ENCODE data around the gene RARRES1.

RARRES1 gene

DNA sequence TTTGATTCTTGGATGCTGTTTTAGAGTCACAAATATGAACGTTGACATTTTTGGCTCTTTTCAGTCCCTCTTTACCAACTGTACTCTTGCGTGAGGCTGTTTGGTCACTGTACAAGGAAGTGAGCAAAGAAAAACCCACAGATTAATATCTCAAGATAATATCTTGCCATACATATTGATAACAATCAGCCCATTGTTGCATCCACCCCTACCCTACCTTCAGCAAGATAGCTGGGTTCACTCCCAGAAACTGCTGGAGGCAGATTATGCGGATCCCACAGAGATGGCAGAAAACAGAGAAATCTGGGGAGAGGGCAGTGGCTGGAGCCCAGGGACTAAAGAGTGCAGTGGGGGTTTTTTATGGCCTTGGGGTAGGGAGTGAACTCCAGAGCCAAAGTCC is 39.7 kb upstream of the RARRES1 start:
- TF ChIP-seq JUND (IDR thresholded peaks at IDR 0.05; ENCODE audit: low read depth) = peak; percentile 51; the same call in 1 of the 2 replicates
- in situ Hi-C loops (cut with HindIII; ENCODE audit: low pct_unique_long_range_greater_than_20kb, low sequenced_read_pairs) = no loop called here
- peak in 1 of 2 experiments; percentile 20 for DNase-seq (ENCODE audit: low read depth in 1 of 2, low spot score in 1 of 2)

DNA sequence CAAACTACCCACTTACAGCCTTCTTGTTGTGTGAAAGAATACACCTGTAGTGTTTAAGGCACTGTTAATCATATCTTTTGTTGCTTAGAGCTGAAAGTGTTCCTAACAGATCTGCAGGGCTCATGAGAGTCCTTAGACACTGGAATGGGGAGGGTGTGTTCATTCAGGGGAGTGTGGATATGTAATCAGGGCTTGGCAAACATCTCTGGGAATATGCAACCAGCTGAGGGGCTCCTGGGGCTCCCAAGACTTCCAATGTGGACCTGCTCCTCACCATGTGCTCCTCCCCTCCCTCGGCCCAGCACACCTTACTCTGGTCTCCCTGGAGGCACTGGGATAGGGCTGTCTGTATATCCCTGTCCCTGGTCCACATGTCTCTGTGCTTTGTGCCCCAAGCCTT is 39.3 kb upstream of the RARRES1 start:
- no peak for DNase-seq (ENCODE audit: low read depth in 1 of 2, low spot score in 1 of 2)
- no peak for TF ChIP-seq JUND (IDR thresholded peaks at IDR 0.05; ENCODE audit: low read depth)
- in situ Hi-C loops (cut with HindIII; ENCODE audit: low pct_unique_long_range_greater_than_20kb, low sequenced_read_pairs) = no loop called here

DNA sequence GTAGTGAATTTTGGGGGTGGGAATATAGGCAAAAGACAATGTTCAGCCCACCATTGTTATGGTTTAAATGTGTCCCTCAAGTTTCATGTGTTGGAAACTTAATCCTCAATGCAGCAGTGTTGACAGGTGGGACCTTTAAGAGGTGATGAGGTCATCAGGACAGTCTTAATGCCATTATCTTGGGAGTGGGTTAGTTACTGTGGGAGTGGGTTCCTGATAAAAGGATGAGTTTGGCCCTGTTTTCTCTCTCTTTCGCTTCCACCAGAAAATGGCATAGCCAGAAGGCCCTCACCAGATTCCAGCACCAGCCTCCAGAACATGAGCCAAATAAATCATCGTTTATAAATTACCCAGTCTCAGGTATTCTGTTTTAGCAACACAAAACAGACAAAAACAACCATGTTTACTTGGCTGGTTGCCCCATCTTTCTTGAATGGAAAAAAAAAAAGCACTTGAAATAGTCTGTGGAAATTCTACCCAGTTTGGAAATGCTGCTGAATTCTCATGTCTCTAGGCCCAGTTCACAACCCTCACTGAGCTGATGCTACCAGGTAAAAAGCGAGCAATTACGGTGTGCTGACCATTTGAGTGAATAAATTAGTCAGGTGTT is 38.6 kb upstream of the RARRES1 start:
- in situ Hi-C loops (cut with HindIII; ENCODE audit: low pct_unique_long_range_greater_than_20kb, low sequenced_read_pairs) = no loop called here
- DNase-seq (ENCODE audit: low read depth in 1 of 2, low spot score in 1 of 2) = no peak

DNA sequence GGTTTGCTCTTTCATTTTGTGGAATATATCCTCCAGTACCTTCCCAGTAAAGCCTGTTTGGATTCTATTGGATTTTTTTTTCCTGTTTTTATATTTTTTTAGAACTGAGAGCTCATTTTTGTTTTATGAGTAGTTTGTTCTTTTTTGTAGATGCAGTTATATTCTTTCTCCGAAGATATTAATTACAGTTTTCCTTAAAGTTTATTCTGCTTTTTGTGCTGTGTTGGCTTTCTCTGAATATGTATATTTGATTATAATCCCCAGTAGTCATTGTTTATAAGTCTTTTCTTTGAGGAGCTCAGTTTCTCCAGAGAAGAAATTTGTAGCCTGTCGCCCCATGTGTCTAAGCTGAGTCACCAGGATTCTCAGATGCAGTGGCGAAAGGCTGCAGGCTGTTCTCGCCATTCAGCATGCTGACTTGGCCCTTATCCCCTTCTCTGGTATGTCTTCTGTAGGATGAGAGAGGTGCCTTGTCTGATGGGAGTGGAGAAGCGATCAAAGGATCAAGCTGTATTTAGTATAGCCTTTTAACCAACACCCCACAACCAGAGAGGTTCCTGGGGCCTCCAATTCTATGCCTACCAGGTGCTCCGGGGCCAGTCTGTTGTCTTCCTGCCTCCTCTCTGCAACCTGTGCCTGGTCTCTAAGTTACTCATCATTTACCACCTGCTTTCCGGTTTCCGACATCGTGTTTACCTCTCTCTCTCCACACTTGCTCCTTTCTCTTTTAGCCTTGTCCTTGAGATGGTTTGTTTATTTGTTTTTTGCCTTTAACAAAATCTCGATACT is 37.9 kb upstream of the RARRES1 start:
- in situ Hi-C loops (cut with HindIII; ENCODE audit: low pct_unique_long_range_greater_than_20kb, low sequenced_read_pairs) = no loop called here
- no peak for TF ChIP-seq JUND (IDR thresholded peaks at IDR 0.05; ENCODE audit: low read depth)
- DNase-seq (ENCODE audit: low read depth in 1 of 2, low spot score in 1 of 2) = no peak

More for the DNA sequence above, 38.6 kb upstream of the RARRES1 start:
- no peak for TF ChIP-seq JUND (IDR thresholded peaks at IDR 0.05; ENCODE audit: low read depth)

DNA sequence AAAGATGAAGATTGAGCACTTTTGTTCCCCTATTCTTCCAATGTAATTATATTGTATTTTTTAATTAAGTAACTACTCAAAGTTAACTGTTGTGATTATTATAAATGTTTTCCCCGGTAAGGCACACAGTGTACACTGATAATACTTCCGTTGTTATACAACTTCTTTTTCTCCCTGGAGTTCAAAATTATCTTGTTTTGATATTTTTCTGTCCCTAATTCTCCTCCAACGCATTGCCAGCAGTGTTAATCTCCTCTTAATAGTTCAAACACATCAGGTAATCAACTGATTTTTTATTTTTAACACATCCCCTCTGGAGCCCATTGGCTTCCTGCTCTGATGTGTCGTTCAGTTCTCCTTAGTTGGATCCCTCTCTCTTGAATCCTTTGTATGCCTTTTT is 37.3 kb upstream of the RARRES1 start:
- DNase-seq (ENCODE audit: low read depth in 1 of 2, low spot score in 1 of 2) = no peak
- TF ChIP-seq JUND (IDR thresholded peaks at IDR 0.05; ENCODE audit: low read depth) = no peak
- in situ Hi-C loops (cut with HindIII; ENCODE audit: low pct_unique_long_range_greater_than_20kb, low sequenced_read_pairs) = no loop called here

DNA sequence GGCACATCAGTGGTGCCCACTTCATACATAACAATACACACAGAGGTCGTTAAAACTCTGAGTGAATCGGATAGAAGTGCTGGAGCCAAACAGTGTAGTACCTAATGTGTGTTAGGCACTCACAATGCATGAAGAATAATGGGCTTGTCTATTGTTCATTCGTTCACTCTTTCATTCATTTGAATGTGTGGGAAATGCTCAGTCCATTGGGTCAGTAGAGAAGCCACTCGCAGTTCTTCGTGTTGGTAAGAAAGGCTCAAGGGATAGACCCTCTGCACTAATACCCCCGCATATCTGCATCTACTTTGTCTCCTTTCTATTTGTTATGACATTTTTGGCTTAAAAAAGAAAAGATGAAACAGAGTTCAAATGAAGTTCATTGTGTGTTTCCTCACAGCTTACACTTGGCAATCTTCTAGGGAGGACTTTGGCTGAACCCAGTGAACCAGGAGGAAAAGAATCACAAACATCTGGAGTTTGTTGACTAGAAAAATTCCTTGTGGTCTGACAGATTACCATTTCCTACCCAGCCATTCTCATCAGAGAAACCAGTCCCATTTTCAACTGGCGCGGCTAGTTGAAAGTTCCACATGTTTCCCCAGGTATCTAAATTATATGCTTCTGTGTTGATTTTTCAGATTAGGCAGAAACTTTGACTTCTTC is 36.8 kb upstream of the RARRES1 start:
- peak in 1 of 2 experiments; percentile 74 for DNase-seq (ENCODE audit: low read depth in 1 of 2, low spot score in 1 of 2)
- in situ Hi-C loops (cut with HindIII; ENCODE audit: low pct_unique_long_range_greater_than_20kb, low sequenced_read_pairs) = no loop called here
- TF ChIP-seq JUND (IDR thresholded peaks at IDR 0.05; ENCODE audit: low read depth) = no peak

DNA sequence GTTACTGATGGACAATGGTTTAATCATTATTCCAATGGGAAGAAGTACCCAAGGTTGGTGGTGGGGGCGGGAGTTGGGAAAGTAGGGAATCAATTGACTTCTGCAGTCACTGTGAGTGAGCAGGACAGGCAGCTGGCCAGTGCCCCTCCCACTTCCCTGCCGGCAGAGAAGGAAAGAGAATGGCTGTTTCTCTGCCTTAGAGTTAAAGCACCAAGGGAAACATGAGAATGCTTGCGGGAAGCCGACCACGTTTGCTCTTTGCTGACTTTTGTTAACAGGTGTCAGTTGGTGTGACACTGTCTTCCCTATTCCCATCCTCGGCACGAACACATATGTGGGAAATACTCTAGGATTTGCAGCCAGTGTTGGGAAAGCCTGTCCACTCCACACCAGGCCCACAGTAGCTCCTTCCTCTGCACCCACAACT is 36.1 kb upstream of the RARRES1 start:
- TF ChIP-seq JUND (IDR thresholded peaks at IDR 0.05; ENCODE audit: low read depth) = no peak
- in situ Hi-C loops (cut with HindIII; ENCODE audit: low pct_unique_long_range_greater_than_20kb, low sequenced_read_pairs) = no loop called here
- peak; percentile 34 to 41 for DNase-seq (ENCODE audit: low read depth in 1 of 2, low spot score in 1 of 2)

DNA sequence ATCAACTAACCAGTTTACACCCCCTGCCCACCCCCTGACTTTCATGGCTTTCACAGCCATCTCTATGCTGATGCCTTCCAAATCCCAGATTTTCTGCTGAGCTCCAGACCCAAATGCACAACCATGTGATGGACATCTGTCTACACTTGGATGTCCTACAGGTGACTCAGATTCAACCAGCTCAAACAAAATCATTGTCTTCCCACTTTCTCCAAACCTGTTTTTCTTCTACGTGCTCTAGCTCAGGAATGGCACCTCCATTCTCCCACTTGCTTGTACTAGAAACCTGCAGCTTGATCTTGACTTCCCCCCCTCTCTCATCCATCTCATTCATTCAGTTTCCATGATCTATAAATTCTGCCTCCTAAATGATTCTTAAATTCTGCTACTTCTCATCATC is 34.1 kb upstream of the RARRES1 start:
- in situ Hi-C loops (cut with HindIII; ENCODE audit: low pct_unique_long_range_greater_than_20kb, low sequenced_read_pairs) = no loop called here
- no peak for TF ChIP-seq JUND (IDR thresholded peaks at IDR 0.05; ENCODE audit: low read depth)
- no peak for DNase-seq (ENCODE audit: low read depth in 1 of 2, low spot score in 1 of 2)

- DNase-seq (ENCODE audit: low read depth in 1 of 2, low spot score in 1 of 2) = no peak
- TF ChIP-seq JUND (IDR thresholded peaks at IDR 0.05; ENCODE audit: low read depth) = no peak
- in situ Hi-C loops (cut with HindIII; ENCODE audit: low pct_unique_long_range_greater_than_20kb, low sequenced_read_pairs) = no loop called here
Observed at GRCh38 chr3:158765518-158766205, 33.4 kb upstream of the RARRES1 start.

DNA sequence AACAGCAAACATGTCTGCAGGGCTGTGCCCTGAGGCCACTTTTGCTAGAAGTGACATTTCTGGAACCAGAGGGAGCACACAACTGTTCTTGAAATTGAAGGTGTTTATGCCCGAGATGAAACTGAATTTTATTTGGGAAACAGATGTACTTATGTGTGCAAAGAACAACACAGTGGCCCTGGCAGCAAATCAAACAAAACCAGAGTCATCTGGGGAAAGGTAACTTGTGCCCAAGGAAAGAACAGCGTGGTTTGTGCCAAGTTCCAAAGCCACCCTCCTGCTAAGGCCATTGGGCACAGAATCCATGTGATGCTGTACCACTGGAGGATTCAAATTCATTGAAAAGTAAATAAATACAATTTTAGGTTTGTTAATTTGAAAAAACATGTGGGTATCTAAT is 31.2 kb upstream of the RARRES1 start:
- in situ Hi-C loops (cut with HindIII; ENCODE audit: low pct_unique_long_range_greater_than_20kb, low sequenced_read_pairs) = no loop called here
- TF ChIP-seq JUND (IDR thresholded peaks at IDR 0.05; ENCODE audit: low read depth) = no peak
- no peak for DNase-seq (ENCODE audit: low read depth in 1 of 2, low spot score in 1 of 2)

- no peak for TF ChIP-seq JUND (IDR thresholded peaks at IDR 0.05; ENCODE audit: low read depth)
- in situ Hi-C loops (cut with HindIII; ENCODE audit: low pct_unique_long_range_greater_than_20kb, low sequenced_read_pairs) = no loop called here
- no peak for DNase-seq (ENCODE audit: low read depth in 1 of 2, low spot score in 1 of 2)
Observed at GRCh38 chr3:158762701-158763100, 30.4 kb upstream of the RARRES1 start.

DNA sequence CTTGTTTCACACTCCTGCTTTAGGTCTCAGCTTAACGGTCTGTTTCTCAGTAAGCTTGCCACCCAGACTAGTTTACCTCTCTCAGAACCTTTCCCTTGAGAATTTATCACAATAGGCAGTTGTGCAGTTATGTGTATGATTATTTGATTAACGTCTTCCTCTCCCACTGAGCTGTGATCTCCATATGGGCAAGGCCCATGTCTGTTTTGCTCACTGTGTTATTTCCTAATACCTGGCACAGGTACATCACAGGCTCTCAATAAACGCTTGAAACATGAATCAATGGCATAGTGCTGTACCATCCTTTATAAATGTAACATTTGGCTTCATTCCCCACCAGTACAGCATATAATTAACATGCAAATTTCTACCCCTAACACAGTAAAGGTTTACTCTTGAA is 29.1 kb upstream of the RARRES1 start:
- no peak for DNase-seq (ENCODE audit: low read depth in 1 of 2, low spot score in 1 of 2)
- in situ Hi-C loops (cut with HindIII; ENCODE audit: low pct_unique_long_range_greater_than_20kb, low sequenced_read_pairs) = no loop called here
- no peak for TF ChIP-seq JUND (IDR thresholded peaks at IDR 0.05; ENCODE audit: low read depth)

All from T47D (cell line).